Fibroblast of skin of back (primary cell): ENCODE results near the gene TMEM214.

Source experiments
- DNase-seq: peaks from one replicate; pipeline ENCODE4 v3.0.0-alpha.2; 2013

TMEM214 gene

GRCh38 chr2:27041752-27042151, 9.0 kb downstream of the TMEM214 start:
- DNase-seq = peak; percentile 47

- DNase-seq = no peak
Observed at GRCh38 chr2:27042159-27042661, 9.4 kb downstream of the TMEM214 start.

- DNase-seq = no peak
Observed at GRCh38 chr2:27042985-27043634, 10.3 kb downstream of the TMEM214 start.

GRCh38 chr2:27049422-27050280, 16.9 kb downstream of the TMEM214 start:
- DNase-seq = no peak

GRCh38 chr2:27050281-27050995, 17.7 kb downstream of the TMEM214 start:
- peak; percentile 95 for DNase-seq

- peak; percentile 89 for DNase-seq
Observed at GRCh38 chr2:27050996-27051901, 18.5 kb downstream of the TMEM214 start, which contains the start of gene AGBL5. AGBL5 (plus strand) TSS chr2:27051668; CDS start chr2:27052959, 1,291 bp downstream.

- DNase-seq = no peak
Observed at GRCh38 chr2:27051902-27052645, 19.3 kb downstream of the TMEM214 start.

GRCh38 chr2:27053321-27053720, 20.6 kb downstream of the TMEM214 start:
- DNase-seq = no peak

- no peak for DNase-seq
Observed at GRCh38 chr2:27053776-27054175, 21.0 kb downstream of the TMEM214 start.

- DNase-seq = no peak
Observed at GRCh38 chr2:27054721-27055120, 22.0 kb downstream of the TMEM214 start.

- DNase-seq = no peak
Observed at GRCh38 chr2:27057184-27057583, 24.4 kb downstream of the TMEM214 start.

GRCh38 chr2:27058210-27058609, 25.4 kb downstream of the TMEM214 start:
- no peak for DNase-seq

- no peak for DNase-seq
Observed at GRCh38 chr2:27059141-27059820, 26.5 kb downstream of the TMEM214 start.

- no peak for DNase-seq
Observed at GRCh38 chr2:27060323-27060722, 27.6 kb downstream of the TMEM214 start.

- no peak for DNase-seq
Observed at GRCh38 chr2:27065128-27065527, 32.4 kb downstream of the TMEM214 start.

- no peak for DNase-seq
Observed at GRCh38 chr2:27067385-27067784, 34.6 kb downstream of the TMEM214 start.

- no peak for DNase-seq
Observed at GRCh38 chr2:27069436-27069835, 36.7 kb downstream of the TMEM214 start.

GRCh38 chr2:27069961-27070618, 37.3 kb downstream of the TMEM214 start:
- DNase-seq = no peak

- no peak for DNase-seq
Observed at GRCh38 chr2:27070653-27071276, 38.0 kb downstream of the TMEM214 start.
